ENCODE data around the gene TP53I3. TPM values are rescaled to one million over a fixed set of nuclear protein-coding genes. Genes with fewer than 3 reads are reported as not detected.
"Not testable (repeated sequence)": the region's sequence is repeated elsewhere in the genome, so short reads cannot be mapped to it uniquely, and the experiment has no call there.

The TP53I3 gene
- total RNA-seq, 1 donor from 2014 or later = 51.7 TPM

DNA sequence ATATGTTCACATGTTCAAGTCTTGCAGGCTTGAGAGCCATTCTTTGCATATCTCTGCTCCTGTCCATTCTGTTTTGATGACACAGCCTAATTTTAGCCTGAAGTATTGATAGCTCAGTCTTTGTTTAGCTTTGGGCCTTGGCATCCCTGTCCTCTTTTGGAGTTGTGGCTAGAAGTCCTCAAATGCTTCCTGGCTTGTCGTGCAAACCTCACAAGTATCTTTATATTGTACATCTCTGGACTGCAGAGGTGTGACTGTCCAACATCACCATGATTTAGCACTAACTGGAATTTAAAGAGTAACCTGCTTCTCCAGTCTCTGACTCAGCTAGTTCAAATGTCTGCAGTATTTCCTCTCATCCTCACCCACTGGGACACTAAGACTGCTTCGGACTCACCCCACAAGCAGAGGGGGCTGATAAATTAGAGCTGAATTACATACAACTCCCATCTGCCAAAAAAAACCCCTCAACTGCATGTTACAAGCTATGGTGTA is 26.8 kb upstream of the TP53I3 start:
- no peaks in the 10 kb centered on the region for H3K27me3 Mint-ChIP-seq (ENCODE audit: low read depth)
- TF ChIP-seq, protein P1, sequence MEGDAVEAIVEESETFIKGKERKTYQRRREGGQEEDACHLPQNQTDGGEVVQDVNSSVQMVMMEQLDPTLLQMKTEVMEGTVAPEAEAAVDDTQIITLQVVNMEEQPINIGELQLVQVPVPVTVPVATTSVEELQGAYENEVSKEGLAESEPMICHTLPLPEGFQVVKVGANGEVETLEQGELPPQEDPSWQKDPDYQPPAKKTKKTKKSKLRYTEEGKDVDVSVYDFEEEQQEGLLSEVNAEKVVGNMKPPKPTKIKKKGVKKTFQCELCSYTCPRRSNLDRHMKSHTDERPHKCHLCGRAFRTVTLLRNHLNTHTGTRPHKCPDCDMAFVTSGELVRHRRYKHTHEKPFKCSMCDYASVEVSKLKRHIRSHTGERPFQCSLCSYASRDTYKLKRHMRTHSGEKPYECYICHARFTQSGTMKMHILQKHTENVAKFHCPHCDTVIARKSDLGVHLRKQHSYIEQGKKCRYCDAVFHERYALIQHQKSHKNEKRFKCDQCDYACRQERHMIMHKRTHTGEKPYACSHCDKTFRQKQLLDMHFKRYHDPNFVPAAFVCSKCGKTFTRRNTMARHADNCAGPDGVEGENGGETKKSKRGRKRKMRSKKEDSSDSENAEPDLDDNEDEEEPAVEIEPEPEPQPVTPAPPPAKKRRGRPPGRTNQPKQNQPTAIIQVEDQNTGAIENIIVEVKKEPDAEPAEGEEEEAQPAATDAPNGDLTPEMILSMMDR (IDR thresholded peaks at IDR 0.05) = no peak
- peaks cover 9% of the 10 kb centered on the region for H3K36me3 Mint-ChIP-seq (ENCODE audit: low read depth)
- no peak overlapping the region for H3K4me3 Mint-ChIP-seq (ENCODE audit: unreplicated experiment)
- no peak for DNase-seq (ENCODE audit: low spot score)
- peaks cover 26% of the 10 kb centered on the region for H3K4me1 Mint-ChIP-seq (ENCODE audit: low read depth)
- peaks cover 31% of the 10 kb centered on the region for H3K9me3 Mint-ChIP-seq (ENCODE audit: low read depth)
- peak overlapping the region; percentile 94 for H3K27ac Mint-ChIP-seq (ENCODE audit: unreplicated experiment)

DNA sequence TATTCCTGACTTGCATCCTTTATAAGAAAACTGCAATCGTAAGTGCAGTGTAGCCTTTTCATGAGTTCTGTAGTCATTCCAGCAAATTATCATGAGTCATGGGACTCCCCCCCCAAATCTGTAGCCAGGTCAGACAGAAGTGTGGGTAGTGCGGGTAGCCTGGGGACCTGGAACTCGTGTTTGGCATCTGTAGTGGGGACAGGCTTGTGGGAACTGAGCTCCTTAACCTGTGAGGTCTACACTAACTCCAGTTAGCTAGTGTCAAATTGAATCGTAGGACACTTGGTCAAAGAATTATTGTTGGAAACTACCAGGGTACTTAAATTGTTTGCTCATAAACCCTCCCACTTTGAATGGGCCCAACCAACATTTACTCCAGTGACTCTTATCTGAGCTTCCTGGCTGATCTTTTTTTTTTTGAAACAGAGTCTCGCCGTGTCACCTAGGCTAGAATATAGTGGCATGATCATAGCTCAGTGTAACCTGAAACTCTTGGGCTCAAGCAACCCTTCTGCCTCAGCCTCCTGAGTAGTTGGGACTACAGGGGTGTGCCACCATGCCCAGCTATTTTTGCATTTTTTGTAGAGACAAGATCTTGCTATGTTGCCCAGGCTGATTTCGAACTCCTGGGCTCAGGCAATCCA is 26.1 kb upstream of the TP53I3 start:
- H3K4me1 Mint-ChIP-seq (ENCODE audit: low read depth) = peaks cover 26% of the 10 kb centered on the region
- peaks cover 9% of the 10 kb centered on the region for H3K36me3 Mint-ChIP-seq (ENCODE audit: low read depth)
- no peak for DNase-seq (ENCODE audit: low spot score)
- H3K27me3 Mint-ChIP-seq (ENCODE audit: low read depth) = no peaks in the 10 kb centered on the region
- H3K4me3 Mint-ChIP-seq (ENCODE audit: unreplicated experiment) = no peak overlapping the region
- peak overlapping the region; percentile 94 for H3K27ac Mint-ChIP-seq (ENCODE audit: unreplicated experiment)
- peaks cover 34% of the 10 kb centered on the region for H3K9me3 Mint-ChIP-seq (ENCODE audit: low read depth)
- TF ChIP-seq, protein P1 (IDR thresholded peaks at IDR 0.05) = no peak

DNA sequence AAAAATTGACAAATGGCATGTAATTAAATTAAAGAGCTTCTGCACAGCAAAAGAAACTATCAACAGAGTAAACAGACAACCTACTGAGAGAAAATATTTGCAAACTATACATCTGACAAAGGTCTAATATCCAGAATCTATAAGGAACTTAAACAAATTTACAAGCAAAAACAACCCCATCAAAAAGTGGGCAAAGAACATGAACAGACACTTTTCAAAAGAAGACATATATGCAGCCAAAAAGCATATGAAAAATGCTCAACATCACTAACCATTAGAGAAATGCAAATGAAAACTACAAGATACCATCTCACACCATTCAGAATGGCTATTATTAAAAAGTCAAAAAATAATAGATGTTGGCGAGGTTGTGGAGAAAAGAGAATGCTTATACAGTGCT is 24.8 kb upstream of the TP53I3 start:
- peaks cover 21% of the 10 kb centered on the region for H3K4me1 Mint-ChIP-seq (ENCODE audit: low read depth)
- not testable (repeated sequence) for H3K36me3 Mint-ChIP-seq (ENCODE audit: low read depth); H3K27ac Mint-ChIP-seq (ENCODE audit: unreplicated experiment); H3K27me3 Mint-ChIP-seq (ENCODE audit: low read depth); H3K4me3 Mint-ChIP-seq (ENCODE audit: unreplicated experiment); DNase-seq (ENCODE audit: low spot score)
- peaks cover 36% of the 10 kb centered on the region for H3K9me3 Mint-ChIP-seq (ENCODE audit: low read depth)

DNA sequence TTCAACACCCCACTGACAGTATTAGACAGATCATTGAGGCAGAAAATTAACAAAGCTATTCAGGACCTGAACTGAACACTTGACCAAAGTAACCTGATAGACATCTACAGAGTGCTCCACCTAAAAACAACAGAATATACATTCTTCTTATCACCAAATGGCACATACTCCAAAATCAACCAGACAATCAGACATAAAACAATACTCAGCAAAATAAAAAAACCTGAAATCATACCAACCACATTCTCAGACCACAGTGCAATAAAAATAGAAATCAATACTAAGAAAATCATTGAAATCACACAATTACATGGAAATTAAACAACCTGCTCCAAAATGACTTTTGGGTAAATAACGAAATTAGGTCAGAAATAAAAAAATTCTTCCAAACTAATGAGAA is 22.7 kb upstream of the TP53I3 start:
- Mint-ChIP-seq H3K4me1 (ENCODE audit: low read depth) (peaks cover 18% of the 10 kb centered on the region), H3K4me3 (ENCODE audit: unreplicated experiment) (no peak overlapping the region), H3K9me3 (ENCODE audit: low read depth) (peaks cover 32% of the 10 kb centered on the region), H3K27me3 (ENCODE audit: low read depth) (no peaks in the 10 kb centered on the region), H3K36me3 (ENCODE audit: low read depth) (peaks cover 10% of the 10 kb centered on the region), H3K27ac (ENCODE audit: unreplicated experiment) (no peak overlapping the region)
- no peak for DNase-seq (ENCODE audit: low spot score)
- TF ChIP-seq, protein P1 (IDR thresholded peaks at IDR 0.05) = no peak

DNA sequence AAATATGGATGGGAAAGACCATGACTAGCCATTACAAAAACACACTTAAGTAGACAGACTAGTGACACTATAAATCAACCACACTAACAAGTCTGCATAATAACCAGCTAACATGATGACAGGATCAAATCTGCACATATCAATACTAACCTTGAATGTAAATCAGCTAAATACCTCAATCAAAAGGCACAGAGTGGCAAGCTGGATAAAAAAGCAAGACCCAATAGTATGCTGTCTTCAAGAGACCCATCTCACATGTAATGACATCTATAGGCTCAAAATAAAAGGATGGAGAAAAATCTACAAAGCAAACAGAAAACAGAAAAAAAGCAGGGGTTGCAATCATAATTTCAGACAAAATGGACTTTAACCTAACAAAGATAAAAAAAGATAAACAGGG is 22.2 kb upstream of the TP53I3 start:
- no peak for DNase-seq (ENCODE audit: low spot score)
- Mint-ChIP-seq H3K4me3 (ENCODE audit: unreplicated experiment) (no peak overlapping the region), H3K27ac (ENCODE audit: unreplicated experiment) (no peak overlapping the region), H3K9me3 (ENCODE audit: low read depth) (peaks cover 32% of the 10 kb centered on the region), H3K27me3 (ENCODE audit: low read depth) (no peaks in the 10 kb centered on the region), H3K36me3 (ENCODE audit: low read depth) (peaks cover 10% of the 10 kb centered on the region), H3K4me1 (ENCODE audit: low read depth) (peaks cover 15% of the 10 kb centered on the region)
- TF ChIP-seq, protein P1 (IDR thresholded peaks at IDR 0.05) = no peak

DNA sequence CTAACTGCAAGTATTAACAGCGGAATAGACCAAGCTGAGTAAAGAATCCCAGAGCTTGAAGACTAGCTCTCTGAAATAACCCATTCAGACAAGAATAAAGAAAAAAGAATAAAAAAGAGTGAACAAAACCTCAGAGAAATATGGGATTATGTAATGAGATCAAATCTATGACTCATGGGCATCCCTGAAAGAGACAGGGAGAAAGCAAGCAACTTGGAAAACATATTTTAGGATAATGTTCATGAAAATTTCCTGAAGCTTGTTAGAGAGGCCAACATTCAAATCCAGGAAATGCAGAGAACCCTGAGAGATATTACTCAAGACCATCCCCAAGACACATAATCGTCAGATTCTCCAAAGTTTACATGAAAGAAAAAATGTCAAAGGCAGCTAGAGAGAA is 21.2 kb upstream of the TP53I3 start:
- Mint-ChIP-seq H3K4me1 (ENCODE audit: low read depth) (peaks cover 5% of the 10 kb centered on the region), H3K4me3 (ENCODE audit: unreplicated experiment) (no peak overlapping the region), H3K9me3 (ENCODE audit: low read depth) (peaks cover 32% of the 10 kb centered on the region), H3K36me3 (ENCODE audit: low read depth) (peaks cover 10% of the 10 kb centered on the region), H3K27ac (ENCODE audit: unreplicated experiment) (no peak overlapping the region), H3K27me3 (ENCODE audit: low read depth) (no peaks in the 10 kb centered on the region)
- TF ChIP-seq, protein P1 (IDR thresholded peaks at IDR 0.05) = no peak
- no peak for DNase-seq (ENCODE audit: low spot score)
